ENCODE data around the gene MYO1H.

DNA sequence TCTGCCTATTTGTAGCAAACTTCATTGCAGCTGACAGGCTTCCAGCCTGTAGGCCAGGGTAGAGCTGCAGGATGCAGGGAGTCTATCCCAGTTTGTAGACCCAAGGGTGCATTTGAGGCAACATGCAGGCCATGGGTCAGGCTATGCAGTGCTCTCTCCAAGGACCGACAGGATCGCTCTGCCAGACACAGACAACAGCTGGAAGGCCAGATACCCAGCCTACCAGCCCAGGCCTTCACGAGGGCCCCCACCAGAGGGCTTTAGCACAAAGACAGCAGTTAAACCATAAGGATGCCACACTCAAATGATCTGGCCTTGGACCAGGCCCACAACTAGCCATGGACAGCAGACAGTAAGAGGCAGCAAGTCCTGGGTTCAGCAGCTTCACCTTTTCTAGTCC, 119.1 kb downstream of the MYO1H start:
- TF ChIP-seq POLR2A (IDR thresholded peaks at IDR 0.05), result no peak
- TF ChIP-seq, protein P1, sequence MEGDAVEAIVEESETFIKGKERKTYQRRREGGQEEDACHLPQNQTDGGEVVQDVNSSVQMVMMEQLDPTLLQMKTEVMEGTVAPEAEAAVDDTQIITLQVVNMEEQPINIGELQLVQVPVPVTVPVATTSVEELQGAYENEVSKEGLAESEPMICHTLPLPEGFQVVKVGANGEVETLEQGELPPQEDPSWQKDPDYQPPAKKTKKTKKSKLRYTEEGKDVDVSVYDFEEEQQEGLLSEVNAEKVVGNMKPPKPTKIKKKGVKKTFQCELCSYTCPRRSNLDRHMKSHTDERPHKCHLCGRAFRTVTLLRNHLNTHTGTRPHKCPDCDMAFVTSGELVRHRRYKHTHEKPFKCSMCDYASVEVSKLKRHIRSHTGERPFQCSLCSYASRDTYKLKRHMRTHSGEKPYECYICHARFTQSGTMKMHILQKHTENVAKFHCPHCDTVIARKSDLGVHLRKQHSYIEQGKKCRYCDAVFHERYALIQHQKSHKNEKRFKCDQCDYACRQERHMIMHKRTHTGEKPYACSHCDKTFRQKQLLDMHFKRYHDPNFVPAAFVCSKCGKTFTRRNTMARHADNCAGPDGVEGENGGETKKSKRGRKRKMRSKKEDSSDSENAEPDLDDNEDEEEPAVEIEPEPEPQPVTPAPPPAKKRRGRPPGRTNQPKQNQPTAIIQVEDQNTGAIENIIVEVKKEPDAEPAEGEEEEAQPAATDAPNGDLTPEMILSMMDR (IDR thresholded peaks at IDR 0.05), result no peak
